ENCODE measurements around the gene CAMTA1. TPM values are rescaled to one million over a fixed set of nuclear protein-coding genes. Genes with fewer than 3 reads are reported as not detected.

The CAMTA1 gene
- total RNA-seq, 3 donors from 2014 or later = 73.4 to 114 (median 82.6) TPM

GRCh38 chr1:7644961-7645750 is 859.9 kb downstream of the CAMTA1 start:
- DNase-seq (peak; percentile 69 to 77 (median 69)), ATAC-seq (peak; percentile 79)
- Histone ChIP-seq H3K9me3 (no peaks in the 10 kb centered on the region), H3K4me1 (ENCODE audit: low read depth) (no peaks in the 10 kb centered on the region), H3K4me3 (no peak overlapping the region), H3K36me3 (ENCODE audit: low read depth) (no peaks in the 10 kb centered on the region)
- no peak for TF ChIP-seq CTCF (IDR thresholded peaks at IDR 0.05)
- intact Hi-C loops (cut with DNase I, micrococcal nuclease) = loop anchor here in 1 of 2 donors (5.0 kb wide), 1 partner anchor 603 kb away; no protein-coding TSS in a partner anchor

GRCh38 chr1:7645751-7646048 is 860.4 kb downstream of the CAMTA1 start:
- DNase-seq (no peak), ATAC-seq (no peak)
- no peak overlapping the region for H3K4me3 ChIP-seq
- no peaks in the 10 kb centered on the region for H3K9me3 ChIP-seq
- intact Hi-C loops (cut with DNase I, micrococcal nuclease) = loop anchor here in 1 of 2 donors (5.0 kb wide), 1 partner anchor 603 kb away; no protein-coding TSS in a partner anchor
- no peaks in the 10 kb centered on the region for H3K36me3 ChIP-seq (ENCODE audit: low read depth)
- H3K4me1 ChIP-seq (ENCODE audit: low read depth) = no peaks in the 10 kb centered on the region
- no peak for TF ChIP-seq CTCF (IDR thresholded peaks at IDR 0.05)

- Histone ChIP-seq H3K4me3 (no peak overlapping the region), H3K9me3 (no peaks in the 10 kb centered on the region), H3K4me1 (ENCODE audit: low read depth) (no peaks in the 10 kb centered on the region), H3K36me3 (ENCODE audit: low read depth) (no peaks in the 10 kb centered on the region)
- DNase-seq (no peak), ATAC-seq (no peak)
- TF ChIP-seq CTCF (IDR thresholded peaks at IDR 0.05) = no peak
- intact Hi-C loops (cut with DNase I, micrococcal nuclease) = loop anchor here in 1 of 2 donors (5.0 kb wide), 1 partner anchor 604 kb away; no protein-coding TSS in a partner anchor
Measured at GRCh38 chr1:7646164-7646563, 860.9 kb downstream of the CAMTA1 start.

GRCh38 chr1:7646981-7647901 is 862.0 kb downstream of the CAMTA1 start:
- Histone ChIP-seq H3K9me3 (no peaks in the 10 kb centered on the region), H3K4me3 (no peak overlapping the region), H3K4me1 (ENCODE audit: low read depth) (no peaks in the 10 kb centered on the region), H3K36me3 (ENCODE audit: low read depth) (no peaks in the 10 kb centered on the region)
- ATAC-seq (peak; percentile 74), DNase-seq (peak; percentile 66 to 84 (median 80))
- peak; percentile 91 for TF ChIP-seq CTCF (IDR thresholded peaks at IDR 0.05)
- intact Hi-C loops (cut with DNase I, micrococcal nuclease) = loop anchor here in 1 of 2 donors (5.0 kb wide), 1 partner anchor 605 kb away; no protein-coding TSS in a partner anchor

GRCh38 chr1:7648761-7649384 is 863.6 kb downstream of the CAMTA1 start:
- no peaks in the 10 kb centered on the region for H3K9me3 ChIP-seq
- no peaks in the 10 kb centered on the region for H3K36me3 ChIP-seq (ENCODE audit: low read depth)
- ATAC-seq = no peak
- H3K4me3 ChIP-seq = no peak overlapping the region
- no peak for DNase-seq
- intact Hi-C loops (cut with DNase I, micrococcal nuclease) = loop anchor here in 1 of 2 donors (5.0 kb wide), 1 partner anchor 607 kb away; no protein-coding TSS in a partner anchor
- H3K4me1 ChIP-seq (ENCODE audit: low read depth) = no peaks in the 10 kb centered on the region
- TF ChIP-seq CTCF (IDR thresholded peaks at IDR 0.05) = no peak

Measured in mucosa of descending colon (tissue), 3 donors.